ENCODE results near the gene SCARB2. TPM values are rescaled to one million over a fixed set of nuclear protein-coding genes. Genes with fewer than 3 reads are reported as not detected.
A peak's percentile ranks its signal among the peaks of the same experiment; 100 is the strongest.

The SCARB2 gene, protein sequence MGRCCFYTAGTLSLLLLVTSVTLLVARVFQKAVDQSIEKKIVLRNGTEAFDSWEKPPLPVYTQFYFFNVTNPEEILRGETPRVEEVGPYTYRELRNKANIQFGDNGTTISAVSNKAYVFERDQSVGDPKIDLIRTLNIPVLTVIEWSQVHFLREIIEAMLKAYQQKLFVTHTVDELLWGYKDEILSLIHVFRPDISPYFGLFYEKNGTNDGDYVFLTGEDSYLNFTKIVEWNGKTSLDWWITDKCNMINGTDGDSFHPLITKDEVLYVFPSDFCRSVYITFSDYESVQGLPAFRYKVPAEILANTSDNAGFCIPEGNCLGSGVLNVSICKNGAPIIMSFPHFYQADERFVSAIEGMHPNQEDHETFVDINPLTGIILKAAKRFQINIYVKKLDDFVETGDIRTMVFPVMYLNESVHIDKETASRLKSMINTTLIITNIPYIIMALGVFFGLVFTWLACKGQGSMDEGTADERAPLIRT
- total RNA-seq (100 to 1,000 TPM; 219 to 223 TPM), polyA plus RNA-seq (ENCODE audit: insufficient read length in 6 of 6) (100 to 1,000 TPM; 212 to 266 (median 241) TPM)
- long read RNA-seq, donor 1, full-length matches to known transcripts = 62 of 67 reads
- long read RNA-seq, donor 1, partial matches to known transcripts = 5 of 67 reads
- long read RNA-seq, donor 1, other reads (novel, unspliced or antisense) = 0 of 67 reads
- long read RNA-seq, donor 2, full-length matches to known transcripts = 66 of 71 reads
- long read RNA-seq, donor 2, partial matches to known transcripts = 5 of 71 reads
- long read RNA-seq, donor 2, other reads (novel, unspliced or antisense) = 0 of 71 reads
- long read RNA-seq, donor 3, full-length matches to known transcripts = 35 of 41 reads
- long read RNA-seq, donor 3, partial matches to known transcripts = 0 of 41 reads
- long read RNA-seq, donor 3, other reads (novel, unspliced or antisense) = 6 of 41 reads
- long read RNA-seq, donor 4, full-length matches to known transcripts = 49 of 60 reads
- long read RNA-seq, donor 4, partial matches to known transcripts = 4 of 60 reads
- long read RNA-seq, donor 4, other reads (novel, unspliced or antisense) = 7 of 60 reads
- long read RNA-seq, donor 5, full-length matches to known transcripts = 46 of 46 reads
- long read RNA-seq, donor 5, partial matches to known transcripts = 0 of 46 reads
- long read RNA-seq, donor 5, other reads (novel, unspliced or antisense) = 0 of 46 reads
- long read RNA-seq, donor 6, full-length matches to known transcripts = 49 of 49 reads
- long read RNA-seq, donor 6, partial matches to known transcripts = 0 of 49 reads
- long read RNA-seq, donor 6, other reads (novel, unspliced or antisense) = 0 of 49 reads
- long read RNA-seq, donor 7, full-length matches to known transcripts = 29 of 29 reads
- long read RNA-seq, donor 7, partial matches to known transcripts = 0 of 29 reads
- long read RNA-seq, donor 7, other reads (novel, unspliced or antisense) = 0 of 29 reads
- long read RNA-seq, donor 8, full-length matches to known transcripts = 53 of 53 reads
- long read RNA-seq, donor 8, partial matches to known transcripts = 0 of 53 reads
- long read RNA-seq, donor 8, other reads (novel, unspliced or antisense) = 0 of 53 reads
- long read RNA-seq, donor 9 = 0 reads
- long read RNA-seq, donor 10, full-length matches to known transcripts = 52 of 59 reads
- long read RNA-seq, donor 10, partial matches to known transcripts = 4 of 59 reads
- long read RNA-seq, donor 10, other reads (novel, unspliced or antisense) = 3 of 59 reads
- long read RNA-seq, donor 11, full-length matches to known transcripts = 70 of 75 reads
- long read RNA-seq, donor 11, partial matches to known transcripts = 5 of 75 reads
- long read RNA-seq, donor 11, other reads (novel, unspliced or antisense) = 0 of 75 reads
- long read RNA-seq, donor 12, full-length matches to known transcripts = 51 of 51 reads
- long read RNA-seq, donor 12, partial matches to known transcripts = 0 of 51 reads
- long read RNA-seq, donor 12, other reads (novel, unspliced or antisense) = 0 of 51 reads

GRCh38 chr4:76213415-76214176 lies at the start of gene SCARB2:
TSS of gene SCARB2 (minus strand) at chr4:76213824. CDS start at chr4:76213543, 281 bp downstream.
- peaks cover 38 to 85% of the 10 kb centered on the region in 2 donors for H3K4me1 ChIP-seq
- intact Hi-C loops (cut with DNase I) = no loop called here

GRCh38 chr4:76260571-76260970 lies 46.9 kb upstream of the SCARB2 start:
- ATAC-seq (no peak), DNase-seq (no peak)
- H3K9me3 ChIP-seq = no peaks in the 10 kb centered on the region
- H3K27me3 ChIP-seq = no peaks in the 10 kb centered on the region
- no peaks in the 10 kb centered on the region for H3K4me1 ChIP-seq
- no peaks in the 10 kb centered on the region for H3K36me3 ChIP-seq
- intact Hi-C loops (cut with DNase I) = no loop called here
- TF ChIP-seq CTCF (IDR thresholded peaks at IDR 0.05) = no peak
- H3K4me3 ChIP-seq = no peak overlapping the region
- no peak overlapping the region for H3K27ac ChIP-seq

More at GRCh38 chr4:76213415-76214176, at the start of gene SCARB2:
- H3K27me3 ChIP-seq = no peaks in the 10 kb centered on the region
- H3K36me3 ChIP-seq = no peaks in the 10 kb centered on the region
- no peaks in the 10 kb centered on the region for H3K9me3 ChIP-seq
- TF ChIP-seq CTCF (IDR thresholded peaks at IDR 0.05) = no peak
- ATAC-seq (peak; percentile 86), DNase-seq (peak; percentile 85 to 97 (median 90))
- H3K27ac ChIP-seq = peak within 1 kb of the TSS; percentile 96 to 99
- peak within 1 kb of the TSS; percentile 74 to 87 for H3K4me3 ChIP-seq

DNA sequence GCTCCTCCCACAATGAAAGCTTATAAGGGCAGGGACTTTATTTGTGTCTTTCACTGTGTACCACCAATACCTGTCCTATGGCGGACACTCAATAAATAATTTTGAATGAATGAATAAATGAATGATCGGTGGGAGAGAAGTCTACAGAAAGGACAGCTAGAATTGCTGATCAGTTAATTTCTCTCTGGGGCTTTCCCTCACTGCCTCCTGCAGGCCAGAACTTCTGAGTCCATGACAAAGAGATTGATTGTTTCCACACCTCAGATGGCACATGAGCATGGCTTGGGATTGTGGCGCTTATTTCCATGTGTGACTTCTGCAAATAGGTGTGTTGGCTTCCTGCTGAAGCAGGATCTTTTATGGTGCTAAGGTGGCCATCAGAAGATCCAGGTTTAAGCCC lies 44.2 kb upstream of the SCARB2 start:
- no peaks in the 10 kb centered on the region for H3K4me1 ChIP-seq
- ATAC-seq (no peak), DNase-seq (no peak)
- H3K27me3 ChIP-seq = no peaks in the 10 kb centered on the region
- H3K9me3 ChIP-seq = no peaks in the 10 kb centered on the region
- intact Hi-C loops (cut with DNase I) = no loop called here
- no peaks in the 10 kb centered on the region for H3K36me3 ChIP-seq
- H3K27ac ChIP-seq = no peak overlapping the region
- no peak for TF ChIP-seq CTCF (IDR thresholded peaks at IDR 0.05)
- no peak overlapping the region for H3K4me3 ChIP-seq

GRCh38 chr4:76256968-76257367 lies 43.3 kb upstream of the SCARB2 start:
- peaks cover 0 to 5% of the 10 kb centered on the region in 2 donors for H3K27me3 ChIP-seq
- ATAC-seq (no peak), DNase-seq (no peak)
- no peaks in the 10 kb centered on the region for H3K9me3 ChIP-seq
- peaks cover 0 to 8% of the 10 kb centered on the region in 2 donors for H3K4me1 ChIP-seq
- no peak for TF ChIP-seq CTCF (IDR thresholded peaks at IDR 0.05)
- no peaks in the 10 kb centered on the region for H3K36me3 ChIP-seq
- H3K27ac ChIP-seq = no peak overlapping the region
- H3K4me3 ChIP-seq = no peak overlapping the region
- intact Hi-C loops (cut with DNase I) = no loop called here
